ENCODE measurements around the gene CATSPERD.

CATSPERD gene

DNA sequence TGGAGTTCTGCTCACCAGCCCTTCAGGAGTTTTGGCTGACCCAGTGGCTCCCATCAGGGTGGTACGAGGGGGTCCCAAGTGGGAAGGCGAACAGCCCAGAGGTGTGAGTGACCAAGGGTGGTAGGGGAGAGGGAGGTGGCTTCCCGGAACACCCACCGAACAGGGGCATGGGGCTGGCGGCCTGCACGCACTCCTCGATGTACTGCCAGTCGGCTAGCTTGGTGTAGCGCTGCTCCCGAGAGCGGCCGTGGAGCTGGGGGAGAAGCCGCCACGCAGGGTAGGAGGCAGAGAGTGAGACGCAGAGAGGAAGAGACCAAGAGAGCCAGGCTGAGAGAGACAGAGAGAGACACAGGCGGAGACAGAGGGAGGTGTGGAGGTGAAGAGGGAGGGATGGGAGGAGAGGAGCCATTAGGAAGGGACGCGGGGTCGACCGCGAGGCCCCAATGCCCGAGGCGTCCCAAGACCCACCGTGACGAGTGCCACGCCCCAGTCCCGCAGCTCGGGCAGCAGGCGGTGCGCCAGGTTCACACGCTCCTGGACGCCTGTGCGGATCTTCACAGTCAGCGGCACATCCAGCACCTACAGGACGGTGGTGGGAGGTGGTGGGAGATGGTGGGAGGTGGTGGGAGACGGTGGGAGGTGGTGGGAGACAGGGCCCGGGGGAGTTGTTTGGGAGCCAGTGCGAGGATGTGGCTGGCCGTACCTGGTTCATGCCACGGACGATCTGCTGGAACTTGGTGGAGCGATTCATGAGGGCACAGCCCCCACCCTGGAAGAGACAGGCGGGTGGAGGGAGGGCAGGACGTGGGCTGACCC, 66.4 kb downstream of the CATSPERD start:
- TF ChIP-seq, protein P1, sequence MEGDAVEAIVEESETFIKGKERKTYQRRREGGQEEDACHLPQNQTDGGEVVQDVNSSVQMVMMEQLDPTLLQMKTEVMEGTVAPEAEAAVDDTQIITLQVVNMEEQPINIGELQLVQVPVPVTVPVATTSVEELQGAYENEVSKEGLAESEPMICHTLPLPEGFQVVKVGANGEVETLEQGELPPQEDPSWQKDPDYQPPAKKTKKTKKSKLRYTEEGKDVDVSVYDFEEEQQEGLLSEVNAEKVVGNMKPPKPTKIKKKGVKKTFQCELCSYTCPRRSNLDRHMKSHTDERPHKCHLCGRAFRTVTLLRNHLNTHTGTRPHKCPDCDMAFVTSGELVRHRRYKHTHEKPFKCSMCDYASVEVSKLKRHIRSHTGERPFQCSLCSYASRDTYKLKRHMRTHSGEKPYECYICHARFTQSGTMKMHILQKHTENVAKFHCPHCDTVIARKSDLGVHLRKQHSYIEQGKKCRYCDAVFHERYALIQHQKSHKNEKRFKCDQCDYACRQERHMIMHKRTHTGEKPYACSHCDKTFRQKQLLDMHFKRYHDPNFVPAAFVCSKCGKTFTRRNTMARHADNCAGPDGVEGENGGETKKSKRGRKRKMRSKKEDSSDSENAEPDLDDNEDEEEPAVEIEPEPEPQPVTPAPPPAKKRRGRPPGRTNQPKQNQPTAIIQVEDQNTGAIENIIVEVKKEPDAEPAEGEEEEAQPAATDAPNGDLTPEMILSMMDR (IDR thresholded peaks at IDR 0.05; ENCODE audit: control insufficient read depth, extremely low read depth, insufficient read depth) = no peak
- DNase-seq (ENCODE audit: low read depth) = no peak
- H3K4me3 ChIP-seq (ENCODE audit: low read depth, low read length) = no peak overlapping the region

DNA sequence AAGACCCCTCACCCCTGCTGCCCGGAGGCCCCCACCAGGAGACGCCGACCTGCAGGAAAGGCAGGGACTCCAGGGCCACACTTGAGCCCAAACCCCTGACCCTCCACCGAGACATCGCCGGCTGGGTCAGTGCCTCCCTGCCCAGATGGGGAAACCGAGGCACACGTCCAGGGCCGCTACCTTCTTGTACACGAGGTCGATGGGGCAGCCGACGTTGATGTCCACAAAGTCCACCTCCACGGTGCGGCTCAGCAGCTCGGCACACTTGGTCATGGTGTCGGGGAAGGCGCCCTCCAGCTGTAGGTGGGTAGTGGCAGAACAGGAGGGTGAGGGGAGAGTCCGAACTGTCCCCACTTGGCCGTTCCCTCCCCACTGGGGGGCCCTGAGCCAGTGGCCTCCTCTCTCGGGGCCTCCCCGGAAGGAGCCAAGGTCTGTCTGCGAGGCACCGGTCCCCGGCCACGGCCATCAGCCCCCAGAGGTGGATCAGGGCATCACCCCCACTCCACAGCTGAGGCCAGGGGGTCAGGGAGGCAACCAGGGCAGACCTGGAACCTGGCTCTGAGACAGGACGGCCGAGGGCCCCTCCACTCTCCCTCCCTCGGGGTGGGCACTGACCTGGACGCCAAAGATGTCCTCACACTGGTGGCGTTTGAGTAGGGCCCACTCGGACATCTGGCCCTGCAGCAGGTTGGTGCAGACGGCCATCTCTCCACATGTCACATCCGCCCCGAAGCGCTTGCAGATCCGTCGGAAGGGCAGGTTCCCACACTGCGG, 67.2 kb downstream of the CATSPERD start:
- DNase-seq (ENCODE audit: low read depth) = no peak
- TF ChIP-seq, protein P1 (IDR thresholded peaks at IDR 0.05; ENCODE audit: control insufficient read depth, extremely low read depth, insufficient read depth) = no peak
- no peak overlapping the region for H3K4me3 ChIP-seq (ENCODE audit: low read depth, low read length)

DNA sequence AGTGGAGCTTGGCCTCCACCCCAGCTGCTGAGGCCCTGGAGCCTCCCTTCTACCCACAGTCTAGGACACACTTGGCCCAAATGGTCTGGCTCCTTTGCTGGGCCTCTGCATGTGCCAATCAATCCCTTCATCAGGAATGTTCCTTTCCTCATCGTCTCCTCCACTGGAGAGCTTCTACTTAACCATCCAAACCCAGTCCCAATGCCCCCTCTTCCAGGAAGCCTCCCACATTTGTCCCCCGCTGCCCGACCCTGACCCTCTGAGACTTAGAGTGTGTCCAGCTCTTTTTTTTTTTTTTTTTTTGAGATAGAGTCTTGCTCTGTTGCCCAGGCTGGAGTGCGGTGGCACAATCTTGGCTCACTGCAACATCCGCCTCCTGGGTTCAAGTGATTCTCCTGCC, 68.0 kb downstream of the CATSPERD start:
- no peak overlapping the region for H3K4me3 ChIP-seq (ENCODE audit: low read depth, low read length)
- no peak for DNase-seq (ENCODE audit: low read depth)
- TF ChIP-seq, protein P1 (IDR thresholded peaks at IDR 0.05; ENCODE audit: control insufficient read depth, extremely low read depth, insufficient read depth) = no peak

DNA sequence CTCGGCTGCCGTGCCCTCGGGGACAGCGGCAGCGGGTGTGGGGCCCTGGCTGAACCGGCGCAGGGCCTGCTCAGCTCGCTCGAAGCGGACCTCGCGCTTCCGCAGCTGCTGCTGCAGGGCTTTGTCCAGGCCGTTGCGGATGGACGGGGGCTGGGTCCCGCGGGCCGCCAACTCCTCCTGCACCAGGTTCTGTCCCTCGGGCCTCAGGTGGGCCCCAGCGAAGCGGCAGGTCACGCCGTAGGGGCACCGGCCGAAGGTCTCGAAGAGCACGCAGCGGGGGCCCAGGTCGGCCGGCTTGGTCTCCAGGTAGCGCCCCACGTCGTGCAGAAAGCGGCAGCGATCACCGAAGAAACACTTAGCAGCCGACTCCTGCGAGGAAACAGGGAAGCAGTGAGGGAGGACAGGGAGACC, 68.9 kb downstream of the CATSPERD start:
- peak overlapping the region; percentile 93 for H3K4me3 ChIP-seq (ENCODE audit: low read depth, low read length)
- DNase-seq (ENCODE audit: low read depth) = no peak
- TF ChIP-seq, protein P1 (IDR thresholded peaks at IDR 0.05; ENCODE audit: control insufficient read depth, extremely low read depth, insufficient read depth) = no peak

DNA sequence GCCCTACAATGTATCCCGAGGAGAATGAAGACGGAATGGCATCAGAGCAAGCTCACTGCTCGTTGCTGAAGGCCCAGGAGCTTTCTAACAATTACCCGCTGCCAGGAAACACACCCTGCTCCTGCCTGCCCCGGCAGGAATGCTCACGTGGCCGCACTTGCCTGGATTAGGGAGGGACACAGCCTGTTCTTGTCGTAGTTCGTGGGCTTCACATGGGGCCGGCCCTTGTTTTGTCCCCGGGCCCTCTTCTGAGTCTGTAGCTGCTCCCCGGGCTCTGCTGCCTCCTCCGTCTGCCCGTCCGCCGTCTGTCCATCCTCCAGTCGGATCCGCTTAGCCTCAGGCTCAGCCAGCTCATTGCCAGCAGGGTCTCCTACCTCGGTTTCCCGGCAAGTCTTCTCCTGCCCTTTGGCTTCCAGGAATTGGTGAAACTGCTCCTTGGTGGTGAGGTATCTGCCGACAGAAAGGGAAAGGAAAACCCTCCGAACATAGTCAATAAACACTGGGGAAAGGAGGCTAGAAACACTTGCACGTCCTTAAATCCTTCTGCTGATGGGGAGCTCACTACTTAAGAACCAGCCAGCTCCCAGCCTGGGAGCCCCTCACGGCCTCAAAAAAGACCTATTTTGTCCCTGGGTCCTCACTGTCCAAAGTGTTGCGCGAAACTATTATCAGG, 69.6 kb downstream of the CATSPERD start:
- DNase-seq (ENCODE audit: low read depth) = no peak
- TF ChIP-seq, protein P1 (IDR thresholded peaks at IDR 0.05; ENCODE audit: control insufficient read depth, extremely low read depth, insufficient read depth) = no peak
- H3K4me3 ChIP-seq (ENCODE audit: low read depth, low read length) = peak overlapping the region; percentile 93

DNA sequence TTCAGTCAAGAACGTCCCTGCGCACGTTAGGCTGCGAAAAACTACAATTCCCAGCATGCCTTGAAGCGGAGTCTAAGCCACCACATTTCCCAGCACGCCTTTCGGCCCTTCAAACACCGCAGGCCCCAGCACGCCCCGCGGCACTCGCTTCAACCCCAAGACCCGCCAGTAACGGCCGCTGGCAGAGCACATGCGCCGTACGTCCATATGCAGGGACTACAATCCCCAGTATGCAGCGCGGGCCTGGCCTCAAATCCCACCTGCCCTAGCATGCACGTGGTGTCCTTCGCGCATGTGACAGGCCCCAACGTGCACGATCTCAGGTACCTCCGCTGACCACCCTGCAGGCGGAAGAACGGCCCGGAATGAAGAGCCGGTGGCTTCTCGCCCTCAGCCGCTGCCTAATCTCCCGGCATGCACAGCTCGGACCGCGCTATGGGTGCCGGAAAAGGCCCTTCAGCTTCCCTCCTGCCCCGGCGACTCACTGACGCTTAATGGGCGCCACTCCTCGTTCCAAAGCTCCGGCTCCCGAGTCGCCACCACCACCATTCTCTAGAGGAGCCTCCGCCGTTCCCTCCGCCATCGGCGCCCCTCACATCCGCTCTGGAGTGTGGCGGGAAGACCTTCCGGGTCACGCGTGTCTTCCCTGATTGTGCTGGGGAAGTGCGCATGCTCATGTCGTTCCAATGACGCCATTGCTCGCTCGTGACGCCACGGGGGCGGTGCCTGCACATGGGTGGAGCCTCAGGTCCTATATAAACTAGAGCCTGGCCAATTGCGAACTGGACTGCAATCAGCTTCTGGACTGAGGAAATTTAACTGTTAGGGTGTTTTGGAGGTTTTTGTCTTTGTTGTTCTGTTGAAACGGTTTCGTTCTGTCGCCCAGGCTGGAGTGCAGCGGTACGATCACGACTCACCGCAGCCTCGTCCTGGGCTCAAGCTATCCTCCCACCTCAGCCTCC, 70.4 kb downstream of the CATSPERD start, which contains the start of gene DUS3L:
Gene DUS3L (minus strand): TSS at position 605 of the 962 bp plus-strand sequence. CDS start 22 bp downstream, at position 583.
- peak within 1 kb of the TSS; percentile 93 for H3K4me3 ChIP-seq (ENCODE audit: low read depth, low read length)
- peak; percentile 99 for DNase-seq (ENCODE audit: low read depth)

More for the DNA sequence above, 70.4 kb downstream of the CATSPERD start, which contains the start of gene DUS3L:
- TF ChIP-seq, protein P1 (IDR thresholded peaks at IDR 0.05; ENCODE audit: control insufficient read depth, extremely low read depth, insufficient read depth) = no peak
